IMR-90 (cell line): ENCODE data around the gene FNBP1L.

Experiments used
- CHD1 ChIP-seq: IDR thresholded peaks from 2 replicates; pipeline ENCODE4 v1.6.1; 2012; ENCODE audit warnings: low read depth, low read length, improper control_type of control experiment
- RAD21 ChIP-seq: IDR thresholded peaks from 2 replicates; pipeline ENCODE4 v1.6.1; 2012; ENCODE audit warnings: low read length, improper control_type of control experiment
- TF ChIP-seq, protein P1 (sequence below): conservative IDR thresholded peaks from 2 replicates; pipeline ENCODE4 v1.5.1; 2012; ENCODE audit warnings: mild to moderate bottlenecking, low read depth, low read length, improper control_type of control experiment

DNA sequence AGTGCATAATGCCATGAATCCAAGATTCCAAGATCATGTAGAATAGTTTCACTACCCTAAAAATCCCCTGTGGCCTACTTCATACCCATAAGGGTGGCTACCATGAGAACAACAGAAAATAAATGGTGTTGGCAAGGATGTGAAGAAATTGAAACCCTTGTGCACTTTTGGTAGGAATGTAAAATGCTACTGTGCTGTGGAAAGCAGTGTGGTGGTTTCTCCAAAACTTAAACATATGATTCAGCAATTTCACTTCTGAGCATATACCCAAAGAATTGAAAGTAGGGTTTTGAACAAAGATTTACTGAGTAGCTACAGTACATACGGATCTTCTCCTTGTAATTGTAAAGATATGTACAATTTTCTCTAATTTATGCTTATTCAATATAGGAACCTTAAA, 16.0 kb downstream of the FNBP1L start:
- TF ChIP-seq, protein P1, sequence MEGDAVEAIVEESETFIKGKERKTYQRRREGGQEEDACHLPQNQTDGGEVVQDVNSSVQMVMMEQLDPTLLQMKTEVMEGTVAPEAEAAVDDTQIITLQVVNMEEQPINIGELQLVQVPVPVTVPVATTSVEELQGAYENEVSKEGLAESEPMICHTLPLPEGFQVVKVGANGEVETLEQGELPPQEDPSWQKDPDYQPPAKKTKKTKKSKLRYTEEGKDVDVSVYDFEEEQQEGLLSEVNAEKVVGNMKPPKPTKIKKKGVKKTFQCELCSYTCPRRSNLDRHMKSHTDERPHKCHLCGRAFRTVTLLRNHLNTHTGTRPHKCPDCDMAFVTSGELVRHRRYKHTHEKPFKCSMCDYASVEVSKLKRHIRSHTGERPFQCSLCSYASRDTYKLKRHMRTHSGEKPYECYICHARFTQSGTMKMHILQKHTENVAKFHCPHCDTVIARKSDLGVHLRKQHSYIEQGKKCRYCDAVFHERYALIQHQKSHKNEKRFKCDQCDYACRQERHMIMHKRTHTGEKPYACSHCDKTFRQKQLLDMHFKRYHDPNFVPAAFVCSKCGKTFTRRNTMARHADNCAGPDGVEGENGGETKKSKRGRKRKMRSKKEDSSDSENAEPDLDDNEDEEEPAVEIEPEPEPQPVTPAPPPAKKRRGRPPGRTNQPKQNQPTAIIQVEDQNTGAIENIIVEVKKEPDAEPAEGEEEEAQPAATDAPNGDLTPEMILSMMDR, result no peak
- TF ChIP-seq CHD1, result no peak
- TF ChIP-seq RAD21, result no peak
